Ovary (tissue), 3 donors: ENCODE measurements around the gene PPP6R3.

Experiments used
- POLR2A ChIP-seq: fragments of 450-650 bp; IDR thresholded peaks from one replicate; pipeline ENCODE4 v1.6.1; 2017; ENCODE audit warnings: antibody characterized with exemption, mild to moderate bottlenecking, moderate library complexity
- TF ChIP-seq, protein P1 (sequence below), 3 donors: fragments of 450-650 bp in 2 of 3; fragments of 200-600 bp in 1 of 3; IDR thresholded peaks; one replicate each; pipeline versions ENCODE4 v1.5.1 to v1.8.0; 2016 to 2022; ENCODE audit warnings: antibody characterized with exemption in 3 of 3, mild to moderate bottlenecking in 1 of 3
- donor health status: DM: no; HTN: no; CAD: no.

GRCh38 chr11:68582416-68583040, 122.0 kb downstream of the PPP6R3 start:
- TF ChIP-seq, protein P1, sequence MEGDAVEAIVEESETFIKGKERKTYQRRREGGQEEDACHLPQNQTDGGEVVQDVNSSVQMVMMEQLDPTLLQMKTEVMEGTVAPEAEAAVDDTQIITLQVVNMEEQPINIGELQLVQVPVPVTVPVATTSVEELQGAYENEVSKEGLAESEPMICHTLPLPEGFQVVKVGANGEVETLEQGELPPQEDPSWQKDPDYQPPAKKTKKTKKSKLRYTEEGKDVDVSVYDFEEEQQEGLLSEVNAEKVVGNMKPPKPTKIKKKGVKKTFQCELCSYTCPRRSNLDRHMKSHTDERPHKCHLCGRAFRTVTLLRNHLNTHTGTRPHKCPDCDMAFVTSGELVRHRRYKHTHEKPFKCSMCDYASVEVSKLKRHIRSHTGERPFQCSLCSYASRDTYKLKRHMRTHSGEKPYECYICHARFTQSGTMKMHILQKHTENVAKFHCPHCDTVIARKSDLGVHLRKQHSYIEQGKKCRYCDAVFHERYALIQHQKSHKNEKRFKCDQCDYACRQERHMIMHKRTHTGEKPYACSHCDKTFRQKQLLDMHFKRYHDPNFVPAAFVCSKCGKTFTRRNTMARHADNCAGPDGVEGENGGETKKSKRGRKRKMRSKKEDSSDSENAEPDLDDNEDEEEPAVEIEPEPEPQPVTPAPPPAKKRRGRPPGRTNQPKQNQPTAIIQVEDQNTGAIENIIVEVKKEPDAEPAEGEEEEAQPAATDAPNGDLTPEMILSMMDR (IDR thresholded peaks at IDR 0.05) = no peak
- no peak for TF ChIP-seq POLR2A
